GM21447 (cell line): Measurements from ENCODE around the gene KCND1.

ENCODE experiments used
- ATAC-seq: cut with Tn5 transposase; IDR thresholded peaks from one replicate; pipeline ENCODE4 v1.9.1; 2021; ENCODE audit not compliant: unreplicated experiment

KCND1 gene

DNA sequence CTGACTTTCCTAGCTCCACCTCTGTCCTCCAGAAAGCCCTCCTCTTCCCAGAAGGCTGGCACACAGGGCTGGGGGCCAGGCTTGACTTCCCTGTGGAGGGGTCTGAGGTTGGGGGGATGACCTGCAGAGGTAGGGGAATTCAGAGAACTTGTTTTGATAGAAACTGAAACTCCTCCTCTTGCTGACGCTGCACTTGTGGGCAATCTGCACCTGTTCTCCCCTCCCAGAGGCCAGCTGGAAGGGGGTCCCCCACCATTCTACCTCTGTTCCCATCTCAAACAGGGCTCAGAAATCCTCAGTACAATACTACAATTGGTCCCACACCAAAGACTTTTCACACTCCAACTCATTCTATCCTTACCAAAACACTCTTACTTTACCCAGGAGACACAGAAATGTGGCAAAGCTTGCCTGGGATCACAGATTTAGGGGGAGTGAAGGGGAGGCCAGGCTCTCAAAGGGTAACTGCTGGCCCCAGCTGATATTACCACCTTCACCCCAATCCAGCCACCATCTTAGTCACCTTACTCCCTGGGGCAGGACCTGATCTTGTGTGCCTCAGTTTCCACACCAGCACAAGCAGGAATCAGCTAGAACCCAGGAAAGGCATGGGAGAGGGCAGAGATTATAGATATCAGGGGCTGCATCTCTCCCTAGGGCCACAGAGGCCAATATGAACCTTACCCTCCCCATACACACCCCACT lies 32.8 kb downstream of the KCND1 start:
- peak; percentile 43 for ATAC-seq

DNA sequence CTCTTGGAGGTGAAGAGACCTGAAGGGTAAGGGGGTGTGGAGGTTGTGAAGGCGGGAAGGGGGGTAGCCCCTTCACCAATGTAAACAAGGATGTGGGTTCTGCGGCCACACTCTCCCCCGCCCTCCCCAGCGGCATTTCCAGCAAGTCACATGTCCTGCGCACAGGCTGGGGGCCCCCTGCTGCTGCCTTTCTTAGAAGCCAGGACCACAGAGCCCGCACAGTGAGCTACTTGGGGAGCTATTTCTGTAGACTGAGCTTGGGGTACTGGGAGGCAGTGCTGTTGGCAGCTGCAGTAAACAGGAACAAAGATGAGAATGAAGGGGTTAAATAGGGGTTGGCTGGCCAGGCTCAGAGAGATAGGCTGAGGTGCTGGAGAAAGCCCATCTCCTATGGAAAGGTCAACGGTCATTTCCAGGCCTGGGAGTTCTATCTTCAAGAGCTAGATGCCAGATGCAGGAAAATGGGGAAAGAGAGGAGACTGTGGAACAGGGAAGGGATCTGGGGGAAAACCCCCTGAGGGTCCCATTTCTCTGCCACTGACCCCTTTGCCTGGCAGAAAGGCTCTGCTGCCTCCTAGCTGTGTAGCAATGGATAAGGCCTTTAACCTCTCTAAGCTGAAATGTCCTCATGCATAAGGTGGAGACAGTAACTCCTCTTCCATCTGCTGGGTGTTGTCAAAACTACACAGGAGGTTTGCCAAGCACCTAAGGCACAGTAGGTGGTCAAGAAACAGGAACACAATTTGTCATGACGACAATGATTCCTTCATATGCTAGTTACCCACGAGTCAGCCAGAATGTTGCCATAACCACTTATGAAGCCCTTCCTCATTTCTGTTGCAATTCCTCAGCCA lies 34.4 kb downstream of the KCND1 start:
- ATAC-seq, result peak; percentile 58

DNA sequence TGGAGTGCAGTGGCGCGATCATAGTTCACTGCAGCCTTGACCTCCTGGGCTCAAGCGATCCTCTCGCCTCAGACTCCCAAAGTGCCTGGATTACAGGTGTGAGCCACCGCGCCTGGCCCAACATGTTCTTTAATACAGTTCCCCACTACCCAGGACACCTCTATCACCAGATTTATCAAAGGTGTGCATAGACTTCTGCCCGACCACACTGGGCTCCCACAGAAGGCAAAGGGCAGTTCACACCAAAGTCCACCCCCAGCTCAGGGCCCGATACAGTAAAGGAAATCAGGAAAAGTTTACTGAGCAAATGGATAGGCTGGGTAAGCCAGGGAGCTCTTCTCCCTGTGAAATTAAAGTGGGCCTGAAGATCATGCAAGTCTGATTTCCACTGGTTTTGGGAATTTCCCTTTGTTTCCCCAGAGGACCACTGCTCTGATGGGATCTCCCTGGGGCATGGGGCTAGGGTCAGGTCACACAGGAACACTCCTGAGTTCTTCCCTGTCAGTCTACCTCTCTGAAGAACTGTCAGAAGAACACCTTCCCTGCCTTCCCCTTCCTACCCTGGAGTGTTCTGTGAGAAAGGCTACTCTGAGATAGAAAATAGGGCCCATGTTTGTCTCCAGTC lies 35.1 kb downstream of the KCND1 start:
- ATAC-seq, result peak; percentile 2

DNA sequence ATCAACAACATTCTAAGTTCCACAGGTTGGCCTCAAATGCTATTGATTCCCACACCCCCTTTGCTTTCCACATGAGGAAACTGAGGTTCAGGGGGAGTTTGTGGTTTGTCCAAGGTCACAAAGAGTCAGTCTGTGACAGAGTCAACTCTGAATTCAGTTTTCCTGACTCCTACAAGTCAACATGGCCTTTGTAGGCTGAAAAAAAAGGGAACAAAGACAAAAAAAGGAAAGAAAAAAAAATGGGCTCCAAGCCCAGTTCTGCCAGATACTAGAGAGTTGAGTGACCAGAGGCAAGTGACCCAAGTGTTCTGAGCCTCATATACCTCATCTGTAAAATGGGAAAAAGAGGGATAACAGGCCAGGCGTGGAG lies 36.4 kb downstream of the KCND1 start:
- no peak for ATAC-seq

DNA sequence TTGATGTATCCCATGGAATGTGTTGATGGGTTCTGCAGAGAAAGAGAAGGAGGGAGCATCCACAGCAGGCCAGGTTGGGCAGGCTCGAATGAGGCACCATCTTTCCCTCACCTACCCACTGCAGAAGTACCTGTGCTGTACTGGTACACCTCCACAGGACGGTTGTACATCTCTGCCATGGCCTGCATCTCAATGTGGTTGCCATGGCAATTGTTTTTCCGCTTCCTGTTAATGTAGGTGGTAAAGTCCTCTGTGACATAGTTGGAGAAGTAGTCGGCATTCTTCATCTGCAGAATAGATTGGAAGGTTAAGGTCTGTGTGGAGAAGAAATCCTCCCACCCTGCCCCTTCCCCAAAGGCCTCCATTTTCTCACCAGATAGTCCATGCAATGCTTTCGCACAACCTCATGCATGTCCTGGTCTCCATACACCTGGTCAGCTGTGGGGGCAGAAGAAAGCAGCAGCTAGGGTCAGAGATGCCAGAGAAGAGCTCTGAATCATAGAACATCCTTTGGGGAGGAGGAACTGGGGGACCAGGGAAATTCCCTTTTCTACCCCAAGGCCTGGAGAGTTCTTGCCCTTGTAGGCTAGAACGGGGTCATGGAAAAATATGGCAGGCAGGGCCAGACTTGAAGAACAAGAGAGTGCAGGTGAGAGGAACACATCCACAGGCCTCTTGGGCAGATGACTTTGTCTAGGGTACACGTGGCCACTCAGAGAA lies 36.9 kb downstream of the KCND1 start:
- no peak for ATAC-seq

DNA sequence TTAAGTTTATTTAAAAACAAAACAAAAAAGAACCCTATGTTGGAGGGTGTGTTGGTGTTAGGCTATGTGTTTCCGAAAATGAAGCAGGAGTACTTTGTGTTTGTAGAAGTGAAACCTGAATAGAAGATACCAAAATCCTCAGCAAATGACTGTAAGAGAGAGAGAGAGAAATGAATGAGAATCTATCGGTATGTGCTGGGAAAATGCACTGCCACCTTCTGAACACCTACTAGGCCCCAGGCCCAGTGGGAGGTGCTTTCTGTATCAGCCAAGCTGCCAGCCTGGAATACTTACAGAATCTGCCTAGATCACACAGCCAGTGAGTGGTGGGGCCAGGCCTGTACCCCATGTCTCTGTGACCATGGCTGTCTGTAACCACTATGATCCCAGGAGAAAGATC lies 37.9 kb downstream of the KCND1 start:
- no peak for ATAC-seq

DNA sequence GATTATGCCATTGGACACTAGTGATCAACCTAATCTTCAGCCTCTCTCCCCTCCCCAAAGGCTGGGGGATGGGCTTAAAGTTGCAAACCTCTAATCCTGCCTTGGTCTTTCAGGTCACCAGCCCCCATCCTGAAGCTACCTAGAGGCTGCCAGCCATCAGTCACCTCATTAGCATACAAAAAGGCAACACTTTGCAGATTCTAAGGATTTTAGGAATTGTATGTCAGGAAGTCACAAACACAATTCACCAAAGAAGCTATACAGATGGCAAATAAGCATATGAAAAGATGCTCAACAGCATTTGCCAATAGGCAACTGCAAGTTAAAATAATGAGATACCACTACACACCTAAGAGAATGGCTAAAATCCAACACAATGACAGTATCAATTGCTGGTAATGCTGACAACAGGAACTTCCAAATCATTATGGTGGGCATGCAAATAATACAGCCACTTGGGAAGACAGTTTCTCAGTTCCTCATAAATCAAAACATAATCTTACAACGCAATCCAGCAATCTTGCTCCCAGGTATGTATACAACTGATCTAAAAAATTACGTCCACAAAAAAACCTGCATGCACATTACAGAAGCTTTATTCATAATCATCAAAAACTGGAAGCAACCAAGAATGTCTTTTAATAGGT lies 43.8 kb downstream of the KCND1 start:
- ATAC-seq, result no peak

DNA sequence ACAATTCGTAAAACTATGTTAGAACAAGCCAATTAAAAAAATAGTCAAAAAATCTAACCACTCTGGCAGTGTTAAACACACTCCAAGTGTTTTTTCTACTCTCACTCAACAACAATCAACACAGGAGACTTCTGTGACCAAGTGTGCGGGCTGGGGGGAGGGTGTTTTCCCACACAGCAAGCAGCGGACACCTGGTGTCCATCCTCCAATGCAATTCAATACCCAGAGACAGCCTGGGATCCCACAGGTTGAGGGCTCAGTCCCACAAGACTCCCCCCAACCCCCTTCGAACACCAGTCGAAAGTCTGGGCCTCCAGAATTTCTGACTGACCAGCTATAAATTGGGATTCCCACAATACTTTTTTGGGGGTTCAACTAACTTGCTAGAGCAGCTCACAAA lies 44.5 kb downstream of the KCND1 start:
- no peak for ATAC-seq

DNA sequence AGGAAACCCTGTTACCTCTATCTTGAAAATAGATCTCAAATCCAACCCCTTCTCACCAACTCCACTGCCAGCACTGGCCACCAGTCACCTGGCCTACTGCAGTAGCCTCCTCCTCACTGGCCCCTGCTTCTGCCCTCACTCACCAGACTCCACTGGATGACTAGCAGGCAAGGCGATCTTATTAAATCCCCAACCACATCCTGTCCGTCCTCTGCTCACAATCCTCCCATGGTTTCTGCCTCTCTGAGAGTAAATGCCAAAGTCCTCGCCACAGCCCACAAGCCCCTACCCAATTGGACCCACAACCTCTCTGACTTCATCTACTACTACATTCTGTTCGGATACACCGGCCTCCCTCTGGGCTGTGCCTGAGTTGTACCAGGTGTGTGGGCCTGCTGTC lies 47.4 kb downstream of the KCND1 start:
- ATAC-seq, result no peak

DNA sequence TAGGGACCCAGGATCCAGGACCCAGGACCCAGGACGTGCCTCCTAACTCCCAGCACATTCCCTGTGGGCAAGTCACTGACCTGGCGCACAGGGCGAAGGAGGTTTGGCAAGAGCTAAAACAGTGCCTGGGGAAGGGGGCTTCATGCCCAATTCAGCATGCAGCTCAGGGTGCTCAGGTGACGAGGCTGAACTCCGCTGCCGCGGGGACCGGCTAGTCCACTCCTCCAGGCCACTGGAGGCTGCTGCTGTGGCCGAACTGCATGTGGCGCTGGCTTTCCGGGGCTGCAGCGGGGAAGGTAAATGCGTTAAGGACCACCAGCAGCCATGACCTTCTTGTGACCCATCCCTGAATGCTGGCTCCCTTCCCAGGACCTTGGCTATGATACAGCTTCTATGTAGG lies 47.9 kb downstream of the KCND1 start:
- ATAC-seq, result no peak

DNA sequence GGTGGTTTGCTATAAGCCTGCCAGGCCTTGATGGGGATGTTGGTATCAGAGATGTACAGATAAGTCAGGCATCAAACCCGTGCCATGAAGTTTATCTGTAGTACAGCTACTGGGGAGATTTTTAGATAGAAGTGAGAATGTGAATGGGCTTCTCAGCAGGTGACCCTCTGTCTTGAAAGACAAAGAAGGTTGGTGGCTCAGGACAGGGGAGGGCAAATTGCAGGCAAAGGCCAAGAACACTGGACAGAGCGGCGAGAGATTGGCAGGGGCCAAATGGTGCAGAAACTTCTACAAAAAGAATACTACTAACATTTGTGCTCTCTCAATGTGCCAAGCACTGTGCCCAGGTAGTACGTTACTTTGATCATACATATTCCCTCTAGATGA lies 50.9 kb downstream of the KCND1 start:
- no peak for ATAC-seq

DNA sequence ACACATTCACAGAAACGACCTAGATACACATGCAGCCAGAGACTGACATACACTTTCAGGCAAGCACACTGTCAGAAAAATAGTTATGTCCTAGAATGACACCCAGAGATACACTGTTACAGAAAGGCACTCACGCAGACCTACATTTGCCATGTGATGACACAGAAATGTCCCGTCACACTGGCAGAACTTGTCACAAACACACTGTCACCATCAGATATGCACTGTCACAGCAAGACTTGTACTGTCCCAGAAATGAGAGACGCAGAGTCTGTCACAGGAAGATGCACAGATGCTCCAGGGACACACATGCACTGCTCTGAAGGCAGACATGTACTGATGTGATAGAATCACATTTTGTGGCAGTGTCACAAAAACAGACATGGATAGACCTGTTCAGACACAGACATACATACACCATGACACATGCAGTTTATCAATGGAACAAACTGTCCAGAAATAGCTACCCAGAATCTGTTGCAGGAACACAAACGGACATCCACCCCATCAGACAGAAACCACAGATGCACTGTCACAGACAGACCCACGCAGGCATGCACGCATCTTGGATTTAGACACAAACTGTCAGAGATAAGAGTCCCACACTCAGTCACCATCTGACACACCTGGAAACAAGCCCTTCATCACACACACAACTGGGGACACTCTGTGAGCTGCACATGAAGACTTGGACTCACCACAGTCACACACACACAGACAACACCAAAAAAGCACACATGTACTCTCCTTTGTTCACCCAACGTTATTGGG lies 51.5 kb downstream of the KCND1 start:
- no peak for ATAC-seq

DNA sequence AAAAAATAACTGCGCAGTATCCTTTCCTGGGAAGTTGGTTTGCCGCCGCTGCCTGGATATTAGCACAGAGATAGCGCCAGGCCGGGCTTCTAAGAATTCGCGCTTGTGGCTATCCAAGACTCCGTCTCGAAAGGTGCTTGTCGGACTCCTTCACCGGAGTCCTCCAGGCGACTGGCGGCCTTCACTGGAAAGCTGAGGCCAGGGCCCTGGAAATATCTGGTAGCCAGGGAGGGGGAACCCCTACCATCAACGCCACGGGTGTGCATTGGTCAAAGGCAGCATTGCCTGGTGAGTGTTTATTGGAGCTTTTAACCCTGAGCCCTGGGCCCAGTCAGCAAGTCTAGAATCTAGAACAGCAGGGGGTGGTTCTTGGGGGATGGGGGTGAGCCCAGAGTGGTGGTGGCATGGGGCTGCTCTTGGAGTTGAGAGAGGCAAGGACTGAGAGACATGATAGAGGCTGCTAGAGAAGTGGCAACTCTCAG lies 52.2 kb downstream of the KCND1 start:
- ATAC-seq, result no peak

DNA sequence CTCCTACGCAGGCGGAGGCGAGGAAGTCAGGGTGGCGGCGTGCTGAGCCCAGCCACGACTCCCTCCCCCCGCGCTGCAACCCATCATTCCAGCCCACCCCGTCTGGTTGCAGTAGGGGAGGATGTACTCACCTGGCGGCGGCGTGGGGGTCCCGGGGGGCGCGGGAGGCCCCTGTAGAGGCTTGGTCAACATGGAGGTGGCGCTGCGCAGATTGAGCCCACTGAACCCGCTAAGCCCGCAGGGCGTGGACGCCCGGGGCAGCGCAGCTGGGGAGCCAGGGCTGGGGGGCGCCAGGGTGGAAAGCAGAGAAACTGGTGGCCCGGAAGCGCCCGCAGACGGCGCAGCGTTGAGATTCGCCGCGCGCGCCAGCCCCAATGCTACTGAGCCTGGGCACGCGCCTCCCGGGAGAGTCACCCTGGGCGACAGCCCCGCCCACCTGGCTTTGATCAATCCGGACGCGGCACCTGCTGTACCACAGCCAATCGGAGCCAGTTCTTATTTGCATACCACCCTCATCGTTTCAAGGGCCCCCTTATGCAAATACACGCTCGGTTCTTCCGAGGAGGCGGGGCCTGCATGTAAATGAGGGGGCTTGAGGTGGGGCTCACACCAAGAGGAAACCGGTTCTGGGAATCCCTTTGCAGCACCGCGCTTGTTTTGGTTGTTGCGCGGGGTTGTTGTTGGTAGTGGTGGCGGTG lies 52.9 kb downstream of the KCND1 start, which contains the start of gene PIM2:
TSS of gene PIM2 (minus strand) at position 382 of the 698 bp plus-strand sequence. CDS start at position 192, 190 bp downstream.
- ATAC-seq, result peak; percentile 76

DNA sequence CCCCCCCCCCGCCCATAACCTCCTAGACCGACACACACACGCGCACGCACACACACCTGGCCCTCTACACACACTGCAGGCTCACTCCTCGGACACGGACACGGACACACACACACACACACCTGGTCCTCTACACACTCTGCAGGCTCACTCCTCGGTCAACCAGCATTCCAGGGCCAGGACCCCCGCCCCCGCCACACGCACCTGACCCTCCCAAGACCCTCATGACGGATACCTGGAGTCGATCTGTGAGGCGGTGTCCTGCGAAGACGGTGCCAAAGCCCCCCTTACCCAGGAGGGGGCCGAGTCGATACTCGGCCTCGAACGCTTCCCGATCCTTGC lies 53.4 kb downstream of the KCND1 start:
- no peak for ATAC-seq

DNA sequence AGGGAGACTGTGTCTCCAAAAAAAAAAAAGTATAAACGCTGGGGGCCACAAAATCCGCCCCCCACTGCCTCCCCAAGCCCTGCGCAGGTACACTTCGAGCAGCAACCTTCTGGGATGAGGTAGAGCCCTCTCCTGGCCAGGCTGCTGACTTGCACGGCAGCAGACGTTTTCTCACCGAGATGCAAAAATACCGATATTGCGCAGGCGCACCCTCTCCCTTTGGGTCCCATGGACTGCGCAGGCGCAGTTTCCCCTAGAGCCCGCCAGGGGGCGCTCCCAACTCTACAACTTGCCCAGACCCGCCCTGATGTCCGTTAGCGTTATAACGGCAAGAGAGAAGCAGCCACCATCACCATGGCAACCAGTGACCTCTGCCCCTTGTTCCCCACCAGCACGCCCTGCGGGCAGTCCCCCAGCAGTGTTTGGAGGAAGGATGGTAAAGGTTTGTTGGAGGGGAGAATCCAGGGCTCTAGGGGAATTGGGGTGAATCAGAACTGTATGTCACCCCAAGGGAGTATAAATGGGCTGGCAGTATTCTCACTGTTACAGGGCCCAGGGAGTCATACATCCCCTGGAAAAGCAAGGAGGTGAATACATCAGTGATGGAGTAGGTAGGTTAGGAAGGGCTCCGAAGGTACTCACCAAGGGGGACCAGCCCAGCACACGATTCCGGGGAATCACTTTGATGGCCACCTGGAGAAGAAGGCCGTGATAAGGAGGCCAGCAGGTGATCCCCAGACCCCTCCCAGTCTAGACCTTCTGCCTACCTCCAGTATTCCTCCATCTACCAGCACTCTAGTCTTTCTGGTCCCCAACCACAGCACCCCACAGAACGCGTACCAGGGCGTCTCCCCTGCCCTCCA lies 54.3 kb downstream of the KCND1 start:
- ATAC-seq, result no peak

DNA sequence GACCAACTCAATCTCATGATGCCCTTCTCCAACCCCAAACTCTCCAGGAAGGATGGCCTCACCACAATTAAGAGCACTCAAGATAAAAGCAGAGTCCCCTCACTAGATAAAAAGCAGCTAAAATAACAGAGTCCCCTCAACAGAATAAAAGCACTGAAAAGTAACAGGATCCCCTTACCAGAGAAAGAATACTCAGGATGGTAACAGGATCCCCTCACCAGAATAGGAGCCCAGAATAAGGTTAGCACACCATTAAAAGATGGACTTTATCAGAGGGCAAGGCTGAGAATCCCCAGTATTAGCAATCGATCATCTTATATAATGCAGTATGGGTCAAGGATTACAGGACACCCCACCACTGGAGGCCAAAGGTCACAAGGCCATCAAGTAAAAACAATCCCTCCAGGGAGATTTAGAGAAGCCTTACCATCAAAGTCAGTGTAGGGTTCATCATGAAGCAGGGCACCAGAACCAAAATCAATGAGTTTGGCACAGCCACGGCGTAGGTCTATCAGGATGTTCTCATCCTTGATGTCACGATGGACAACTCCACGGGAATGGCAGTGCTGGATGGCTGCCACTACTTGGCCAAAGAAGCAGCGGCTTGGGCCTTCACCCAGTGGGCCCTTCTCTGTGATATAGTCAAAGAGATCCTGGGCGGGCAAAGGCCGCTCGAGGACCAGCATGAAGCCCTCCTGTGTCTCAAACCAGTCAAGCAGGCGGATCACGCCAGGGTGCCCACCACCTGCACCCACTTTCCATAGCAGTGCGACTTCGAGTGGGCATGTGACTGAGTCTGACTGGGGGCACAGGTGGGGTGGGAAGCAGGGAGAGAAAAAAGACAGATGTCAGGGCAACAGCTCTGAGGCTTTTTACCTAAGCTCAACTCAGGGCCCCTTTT lies 56.8 kb downstream of the KCND1 start:
- no peak for ATAC-seq
